GM19025 (cell line): Measurements from ENCODE around the gene PLEKHD1.
"Not testable (repeated sequence)": the region's sequence is repeated elsewhere in the genome, so short reads cannot be mapped to it uniquely, and the experiment has no call there.

ENCODE experiments used
- ATAC-seq: cut with Tn5 transposase; IDR thresholded peaks from one replicate; pipeline ENCODE4 v1.9.1; 2021; ENCODE audit warnings: mild to moderate bottlenecking, low read depth, moderate library complexity; ENCODE audit not compliant: unreplicated experiment

The PLEKHD1 gene

GRCh38 chr14:69484444-69485314 lies at the start of gene PLEKHD1:
PLEKHD1 (plus strand) TSS chr14:69484728; CDS start chr14:69484966, 238 bp downstream.
- ATAC-seq, result no peak

GRCh38 chr14:69439521-69440270 lies 44.8 kb upstream of the PLEKHD1 start:
- no peak for ATAC-seq

DNA sequence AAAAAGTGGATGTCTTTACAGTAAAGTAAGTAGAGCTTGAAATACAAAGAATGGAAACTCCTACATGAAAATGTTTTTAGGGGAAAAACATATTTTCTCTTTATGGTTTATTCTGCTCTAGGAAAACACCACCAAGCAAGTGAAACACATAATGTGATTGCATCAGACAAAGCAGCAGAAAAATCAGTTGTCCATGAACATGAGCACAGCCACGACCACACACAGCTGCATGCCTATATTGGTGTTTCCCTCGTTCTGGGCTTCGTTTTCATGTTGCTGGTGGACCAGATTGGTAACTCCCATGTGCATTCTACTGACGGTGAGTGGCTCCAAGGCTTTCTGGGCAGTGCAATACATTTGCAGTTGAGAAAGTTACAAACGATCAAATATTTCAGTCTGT lies 42.6 kb upstream of the PLEKHD1 start:
- peak; percentile 69 for ATAC-seq

- ATAC-seq, result no peak
Observed at GRCh38 chr14:69443296-69443805, 41.2 kb upstream of the PLEKHD1 start.

DNA sequence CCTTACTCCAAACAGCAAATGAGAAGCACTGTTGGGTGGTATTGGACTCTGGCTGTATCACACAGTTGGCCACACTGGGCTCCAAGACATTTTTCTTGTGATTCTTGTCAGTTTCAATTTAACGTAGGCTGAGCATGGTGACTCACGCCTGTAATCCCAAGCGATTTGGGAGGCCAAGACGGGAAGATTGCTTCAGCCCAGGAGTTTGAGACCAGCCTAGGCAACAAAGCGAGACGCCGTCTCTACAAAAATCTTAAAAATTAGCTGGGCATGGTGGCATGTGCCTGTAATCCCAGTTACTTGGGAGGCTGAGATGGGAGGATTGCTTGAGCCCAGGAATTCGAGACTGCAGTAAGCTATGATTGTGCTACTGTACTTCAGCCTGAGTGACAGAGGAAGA lies 35.3 kb upstream of the PLEKHD1 start:
- ATAC-seq, result no peak

GRCh38 chr14:69451941-69452340 lies 32.6 kb upstream of the PLEKHD1 start:
- ATAC-seq, result no peak

DNA sequence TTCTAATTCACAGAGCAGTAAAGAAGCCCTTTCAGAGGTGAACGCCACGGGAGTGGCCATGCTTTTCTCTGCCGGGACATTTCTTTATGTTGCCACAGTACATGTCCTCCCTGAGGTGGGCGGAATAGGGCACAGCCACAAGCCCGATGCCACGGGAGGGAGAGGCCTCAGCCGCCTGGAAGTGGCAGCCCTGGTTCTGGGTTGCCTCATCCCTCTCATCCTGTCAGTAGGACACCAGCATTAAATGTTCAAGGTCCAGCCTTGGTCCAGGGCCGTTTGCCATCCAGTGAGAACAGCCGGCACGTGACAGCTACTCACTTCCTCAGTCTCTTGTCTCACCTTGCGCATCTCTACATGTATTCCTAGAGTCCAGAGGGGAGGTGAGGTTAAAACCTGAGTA lies 26.2 kb upstream of the PLEKHD1 start:
- ATAC-seq, result no peak

DNA sequence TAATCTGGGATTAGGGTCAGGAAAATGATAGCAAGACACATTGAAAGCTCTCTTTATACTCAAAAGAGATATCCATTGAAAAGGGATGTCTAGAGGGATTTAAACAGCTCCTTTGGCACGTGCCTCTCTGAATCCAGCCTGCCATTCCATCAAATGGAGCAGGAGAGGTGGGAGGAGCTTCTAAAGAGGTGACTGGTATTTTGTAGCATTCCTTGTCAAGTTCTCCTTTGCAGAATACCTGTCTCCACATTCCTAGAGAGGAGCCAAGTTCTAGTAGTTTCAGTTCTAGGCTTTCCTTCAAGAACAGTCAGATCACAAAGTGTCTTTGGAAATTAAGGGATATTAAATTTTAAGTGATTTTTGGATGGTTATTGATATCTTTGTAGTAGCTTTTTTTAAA lies 25.4 kb upstream of the PLEKHD1 start:
- ATAC-seq, result no peak

- ATAC-seq, result no peak
Observed at GRCh38 chr14:69460093-69460701, 24.3 kb upstream of the PLEKHD1 start.

- ATAC-seq, result no peak
Observed at GRCh38 chr14:69464379-69464778, 20.1 kb upstream of the PLEKHD1 start.

GRCh38 chr14:69464829-69465228 lies 19.7 kb upstream of the PLEKHD1 start:
- no peak for ATAC-seq

DNA sequence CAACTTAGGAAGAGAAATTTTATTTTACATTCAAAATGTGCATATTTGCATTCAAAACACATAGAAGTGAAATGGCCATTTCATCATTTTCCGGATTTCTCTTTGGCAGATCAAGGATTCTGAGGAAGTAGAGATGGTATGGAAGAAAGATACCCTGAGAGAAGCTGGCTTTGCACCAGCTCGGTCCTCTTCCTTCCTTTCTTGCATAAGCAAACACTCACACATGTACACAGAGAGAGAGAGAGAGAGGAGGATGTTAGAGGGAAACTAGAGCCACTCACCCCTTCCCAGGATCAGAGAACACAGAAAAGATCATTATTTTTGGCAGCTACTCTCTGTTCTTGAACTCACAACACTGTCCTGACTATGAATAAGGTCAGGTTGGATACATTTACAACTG lies 15.6 kb upstream of the PLEKHD1 start:
- no peak for ATAC-seq

DNA sequence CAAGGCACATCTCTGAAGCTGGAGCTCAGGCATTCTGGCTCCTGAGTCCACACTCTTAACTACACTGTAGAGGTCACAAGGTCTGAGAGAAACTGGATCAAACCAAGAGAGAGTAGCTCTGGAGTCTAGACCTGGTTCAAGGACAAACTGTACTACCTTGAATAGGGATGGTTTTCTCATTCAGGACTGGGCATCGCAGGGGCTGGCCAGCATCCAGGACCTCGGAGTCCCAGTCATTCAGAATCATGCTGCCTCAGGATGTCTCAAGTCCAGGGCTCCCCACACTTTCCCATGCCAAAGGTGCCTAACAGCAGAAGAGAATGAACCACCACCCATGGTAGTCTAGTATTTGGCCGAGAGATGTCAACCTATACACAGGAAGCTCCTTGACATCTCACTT lies 13.1 kb upstream of the PLEKHD1 start:
- no peak for ATAC-seq

- ATAC-seq, result no peak
Observed at GRCh38 chr14:69471916-69472315, 12.6 kb upstream of the PLEKHD1 start.

GRCh38 chr14:69473260-69473659 lies 11.3 kb upstream of the PLEKHD1 start:
- no peak for ATAC-seq

DNA sequence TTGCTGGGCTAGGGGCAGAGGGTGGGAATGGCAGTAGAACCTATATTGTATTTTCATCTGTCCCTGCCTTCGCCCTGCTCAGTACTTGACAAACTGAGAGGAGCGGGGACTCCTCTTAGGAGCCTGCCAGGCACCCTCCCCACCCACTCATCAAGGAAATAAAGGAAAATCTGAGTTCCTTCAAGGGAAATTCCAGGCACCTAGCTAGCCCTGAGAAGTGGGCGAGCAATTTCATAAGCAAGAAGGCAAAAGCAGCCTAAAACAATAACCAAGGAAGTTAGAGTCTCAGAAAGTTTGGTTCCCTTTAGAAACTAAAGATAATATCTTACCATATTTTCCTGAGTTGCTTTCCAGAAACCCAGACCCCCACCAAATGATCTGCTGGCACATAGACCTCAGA lies 10.6 kb upstream of the PLEKHD1 start:
- ATAC-seq, result no peak

DNA sequence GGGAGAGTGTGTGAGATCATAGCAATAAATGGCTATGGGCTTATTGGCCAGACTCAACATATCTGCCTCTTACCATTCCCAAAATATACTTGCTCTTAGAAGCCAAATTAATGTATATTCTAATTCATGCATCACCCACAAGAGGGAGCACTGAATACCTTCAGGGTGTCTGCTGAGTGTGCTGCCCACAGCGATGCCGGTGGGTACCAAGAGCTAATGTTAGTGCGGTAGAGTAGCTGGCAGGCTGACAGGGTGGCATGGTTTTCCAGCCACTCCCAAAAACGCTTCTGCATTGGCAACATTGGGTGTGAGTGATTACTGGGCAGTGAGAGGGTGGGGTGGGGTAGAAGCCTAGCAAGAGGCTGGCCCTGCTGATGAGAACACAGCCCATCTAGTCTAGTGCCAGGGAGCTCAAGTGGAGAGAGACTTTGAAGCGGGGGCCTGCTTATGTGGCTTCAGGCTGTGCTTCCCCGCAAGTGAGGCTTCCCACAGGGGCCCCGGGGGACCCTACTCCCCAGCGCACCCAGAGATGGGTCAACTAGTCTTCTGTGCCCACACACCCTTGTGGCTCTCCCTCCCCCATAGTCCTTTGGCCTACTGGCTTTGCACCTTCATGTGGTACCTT lies 9.2 kb upstream of the PLEKHD1 start:
- no peak for ATAC-seq

DNA sequence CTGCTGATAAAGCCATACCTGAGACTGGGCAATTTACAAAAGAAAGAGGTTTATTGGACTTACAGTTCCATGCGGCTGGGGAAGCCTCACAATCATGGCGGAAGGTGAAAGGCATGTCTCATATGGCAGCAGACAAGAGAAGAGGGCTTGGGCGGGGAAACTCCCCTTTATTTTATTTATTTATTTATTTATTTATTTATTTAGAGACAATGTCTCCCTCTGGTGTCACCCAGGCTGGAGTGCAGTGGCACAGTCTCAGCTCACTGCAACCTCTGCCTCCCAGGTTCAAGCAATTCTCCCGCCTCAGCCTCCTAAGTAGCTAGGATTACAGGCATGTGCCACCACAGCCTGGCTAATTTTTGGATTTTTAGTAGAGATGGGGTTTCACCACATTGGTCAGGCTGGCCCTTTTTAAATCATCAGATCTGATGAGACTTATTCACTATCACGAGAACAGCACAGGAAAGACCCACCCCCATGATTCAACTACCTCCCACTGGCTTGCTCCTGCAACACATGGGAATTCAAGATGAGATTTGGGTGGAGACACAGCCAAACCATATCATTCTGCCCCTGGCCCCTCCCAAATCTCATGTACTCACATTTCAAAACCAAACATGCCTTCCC lies 7.6 kb upstream of the PLEKHD1 start:
- ATAC-seq, result not testable (repeated sequence)

DNA sequence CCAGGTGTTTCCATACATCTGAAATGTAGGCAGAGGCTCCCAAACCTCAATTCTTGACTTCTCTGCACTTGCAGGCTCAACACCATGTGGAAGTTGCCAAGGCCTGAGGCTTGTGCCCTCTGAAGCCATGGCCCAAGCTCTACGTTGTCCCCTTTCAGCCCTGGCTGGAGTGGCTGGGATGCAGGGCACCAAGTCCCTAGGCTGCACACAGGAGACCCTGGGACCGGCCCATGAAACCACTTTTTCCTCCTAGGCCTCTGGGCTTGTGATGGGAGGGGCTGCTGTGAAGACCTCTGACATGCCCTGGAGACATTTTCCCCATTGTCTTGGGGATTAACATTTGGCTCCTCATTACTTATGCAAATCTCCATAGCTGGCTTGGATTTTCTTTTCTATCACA lies 6.5 kb upstream of the PLEKHD1 start:
- not testable (repeated sequence) for ATAC-seq

- ATAC-seq, result no peak
Observed at GRCh38 chr14:69479696-69480095, 4.8 kb upstream of the PLEKHD1 start.
